Ishikawa (cell line): ENCODE results near the gene KCTD6.

Experiments used
- CEBPB ChIP-seq: IDR thresholded peaks from 2 replicates; pipeline ENCODE4 v1.6.1; 2012
- CREB1 ChIP-seq: IDR thresholded peaks from 2 replicates; pipeline ENCODE4 v1.6.1; 2012; ENCODE audit warnings: low read depth
- EGR1 ChIP-seq: IDR thresholded peaks from 2 replicates; pipeline ENCODE4 v1.6.1; 2012
- EP300 ChIP-seq: IDR thresholded peaks from 2 replicates; pipeline ENCODE4 v1.6.1; 2012; ENCODE audit warnings: borderline replicate concordance
- FOXM1 ChIP-seq: IDR thresholded peaks from 2 replicates; pipeline ENCODE4 v1.6.1; 2012; ENCODE audit warnings: low read depth, borderline replicate concordance
- NFIC ChIP-seq: IDR thresholded peaks from 2 replicates; pipeline ENCODE4 v1.6.1; 2012
- RAD21 ChIP-seq: IDR thresholded peaks from 2 replicates; pipeline ENCODE4 v1.6.1; 2012; ENCODE audit warnings: low read depth
- TAF1 ChIP-seq: IDR thresholded peaks from 2 replicates; pipeline ENCODE4 v1.6.1; 2012; ENCODE audit warnings: low read depth, mild to moderate bottlenecking
- TCF12 ChIP-seq: IDR thresholded peaks from 2 replicates; pipeline ENCODE4 v1.6.1; 2012; ENCODE audit warnings: low read depth
- TEAD4 ChIP-seq: IDR thresholded peaks from 2 replicates; pipeline ENCODE4 v1.6.1; 2012
- YY1 ChIP-seq: IDR thresholded peaks from 2 replicates; pipeline ENCODE4 v1.6.1; 2012; ENCODE audit warnings: low read depth
- ZBTB7A ChIP-seq: IDR thresholded peaks from 2 replicates; pipeline ENCODE4 v1.6.1; 2012; ENCODE audit warnings: low read depth
- TF ChIP-seq, protein P1 (sequence below): IDR thresholded peaks from 2 replicates; pipeline ENCODE4 v1.6.1; 2012
- TF ChIP-seq, protein P2 (sequence below): IDR thresholded peaks from 2 replicates; pipeline ENCODE4 v1.6.1; 2012; ENCODE audit warnings: low read depth, mild to moderate bottlenecking
- TF ChIP-seq, protein P3 (sequence below): IDR thresholded peaks from 2 replicates; pipeline ENCODE4 v1.6.1; 2012

The KCTD6 gene

GRCh38 chr3:58531555-58531954 lies 39.7 kb downstream of the KCTD6 start:
- no peak for TF ChIP-seq CEBPB
- TF ChIP-seq TAF1: no peak
- no peak for TF ChIP-seq YY1
- no peak for TF ChIP-seq RAD21
- TF ChIP-seq TEAD4: no peak
- no peak for TF ChIP-seq NFIC
- TF ChIP-seq ZBTB7A: no peak
- TF ChIP-seq, protein P1, sequence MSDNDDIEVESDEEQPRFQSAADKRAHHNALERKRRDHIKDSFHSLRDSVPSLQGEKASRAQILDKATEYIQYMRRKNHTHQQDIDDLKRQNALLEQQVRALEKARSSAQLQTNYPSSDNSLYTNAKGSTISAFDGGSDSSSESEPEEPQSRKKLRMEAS: no peak
- TF ChIP-seq FOXM1: no peak
- no peak for TF ChIP-seq EP300
- TF ChIP-seq, protein P2, sequence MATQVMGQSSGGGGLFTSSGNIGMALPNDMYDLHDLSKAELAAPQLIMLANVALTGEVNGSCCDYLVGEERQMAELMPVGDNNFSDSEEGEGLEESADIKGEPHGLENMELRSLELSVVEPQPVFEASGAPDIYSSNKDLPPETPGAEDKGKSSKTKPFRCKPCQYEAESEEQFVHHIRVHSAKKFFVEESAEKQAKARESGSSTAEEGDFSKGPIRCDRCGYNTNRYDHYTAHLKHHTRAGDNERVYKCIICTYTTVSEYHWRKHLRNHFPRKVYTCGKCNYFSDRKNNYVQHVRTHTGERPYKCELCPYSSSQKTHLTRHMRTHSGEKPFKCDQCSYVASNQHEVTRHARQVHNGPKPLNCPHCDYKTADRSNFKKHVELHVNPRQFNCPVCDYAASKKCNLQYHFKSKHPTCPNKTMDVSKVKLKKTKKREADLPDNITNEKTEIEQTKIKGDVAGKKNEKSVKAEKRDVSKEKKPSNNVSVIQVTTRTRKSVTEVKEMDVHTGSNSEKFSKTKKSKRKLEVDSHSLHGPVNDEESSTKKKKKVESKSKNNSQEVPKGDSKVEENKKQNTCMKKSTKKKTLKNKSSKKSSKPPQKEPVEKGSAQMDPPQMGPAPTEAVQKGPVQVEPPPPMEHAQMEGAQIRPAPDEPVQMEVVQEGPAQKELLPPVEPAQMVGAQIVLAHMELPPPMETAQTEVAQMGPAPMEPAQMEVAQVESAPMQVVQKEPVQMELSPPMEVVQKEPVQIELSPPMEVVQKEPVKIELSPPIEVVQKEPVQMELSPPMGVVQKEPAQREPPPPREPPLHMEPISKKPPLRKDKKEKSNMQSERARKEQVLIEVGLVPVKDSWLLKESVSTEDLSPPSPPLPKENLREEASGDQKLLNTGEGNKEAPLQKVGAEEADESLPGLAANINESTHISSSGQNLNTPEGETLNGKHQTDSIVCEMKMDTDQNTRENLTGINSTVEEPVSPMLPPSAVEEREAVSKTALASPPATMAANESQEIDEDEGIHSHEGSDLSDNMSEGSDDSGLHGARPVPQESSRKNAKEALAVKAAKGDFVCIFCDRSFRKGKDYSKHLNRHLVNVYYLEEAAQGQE: no peak
- TF ChIP-seq CREB1: no peak
- no peak for TF ChIP-seq EGR1
- no peak for TF ChIP-seq TCF12
- TF ChIP-seq, protein P3, sequence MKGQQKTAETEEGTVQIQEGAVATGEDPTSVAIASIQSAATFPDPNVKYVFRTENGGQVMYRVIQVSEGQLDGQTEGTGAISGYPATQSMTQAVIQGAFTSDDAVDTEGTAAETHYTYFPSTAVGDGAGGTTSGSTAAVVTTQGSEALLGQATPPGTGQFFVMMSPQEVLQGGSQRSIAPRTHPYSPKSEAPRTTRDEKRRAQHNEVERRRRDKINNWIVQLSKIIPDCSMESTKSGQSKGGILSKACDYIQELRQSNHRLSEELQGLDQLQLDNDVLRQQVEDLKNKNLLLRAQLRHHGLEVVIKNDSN: no peak

GRCh38 chr3:58531956-58532355 lies 40.1 kb downstream of the KCTD6 start:
- no peak for TF ChIP-seq TCF12
- TF ChIP-seq RAD21: peak; percentile 10; the same call in 1 of the 2 replicates

GRCh38 chr3:58532794-58533220 lies 40.9 kb downstream of the KCTD6 start:
- TF ChIP-seq RAD21 (peak; percentile 92), NFIC (no peak), TAF1 (no peak), FOXM1 (no peak), TCF12 (no peak; the same call in 1 of the 2 replicates), EP300 (peak; percentile 17; the same call in 1 of the 2 replicates), ZBTB7A (0 out of 2 replicates have a peak, but pooled peaks have one; percentile 31)
- TF ChIP-seq, protein P2: no peak

DNA sequence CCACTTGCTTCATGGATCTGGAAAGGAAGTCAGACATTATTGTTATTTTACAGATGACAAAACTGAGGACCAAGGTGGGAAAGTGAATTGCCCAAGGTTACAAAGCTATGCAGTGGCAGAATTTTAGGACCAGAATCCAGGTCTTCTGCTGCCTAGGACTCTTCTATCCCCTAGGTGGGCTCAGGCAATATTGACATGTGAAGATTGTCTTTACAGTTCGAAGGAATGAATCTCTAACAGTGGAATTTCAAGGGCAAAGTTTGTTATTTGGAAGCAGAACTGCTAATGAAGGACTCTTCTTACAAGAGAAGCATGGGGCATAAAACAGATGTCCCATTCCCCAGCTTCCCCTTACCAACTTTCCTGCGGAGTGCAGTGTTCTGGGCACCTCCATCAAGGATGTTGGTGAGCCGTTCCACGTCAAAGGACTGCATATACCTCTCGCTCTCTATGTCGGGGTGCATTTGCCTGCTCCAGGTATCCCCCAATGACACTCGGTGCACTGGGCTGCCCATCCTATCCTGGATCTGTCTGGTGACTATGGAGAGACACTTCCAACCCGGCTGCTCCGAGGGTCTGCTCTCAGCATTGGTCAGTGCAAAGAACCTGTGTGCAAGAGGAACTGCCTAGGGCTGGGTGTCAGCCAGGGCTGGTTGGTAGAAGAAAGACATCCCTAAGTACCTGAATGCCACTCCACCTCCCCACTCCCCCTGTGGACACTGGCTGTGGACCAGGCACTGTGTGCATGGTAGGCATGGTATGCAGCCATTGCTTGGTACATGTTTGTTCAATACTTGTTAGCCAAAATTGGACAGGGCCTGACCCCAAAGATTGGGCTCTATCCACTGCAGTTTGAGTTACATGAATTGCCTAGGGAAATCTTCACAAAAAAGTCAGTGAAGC lies 42.9 kb downstream of the KCTD6 start:
- TF ChIP-seq CREB1: no peak
- TF ChIP-seq TCF12: no peak
- no peak for TF ChIP-seq TAF1
- no peak for TF ChIP-seq EGR1

DNA sequence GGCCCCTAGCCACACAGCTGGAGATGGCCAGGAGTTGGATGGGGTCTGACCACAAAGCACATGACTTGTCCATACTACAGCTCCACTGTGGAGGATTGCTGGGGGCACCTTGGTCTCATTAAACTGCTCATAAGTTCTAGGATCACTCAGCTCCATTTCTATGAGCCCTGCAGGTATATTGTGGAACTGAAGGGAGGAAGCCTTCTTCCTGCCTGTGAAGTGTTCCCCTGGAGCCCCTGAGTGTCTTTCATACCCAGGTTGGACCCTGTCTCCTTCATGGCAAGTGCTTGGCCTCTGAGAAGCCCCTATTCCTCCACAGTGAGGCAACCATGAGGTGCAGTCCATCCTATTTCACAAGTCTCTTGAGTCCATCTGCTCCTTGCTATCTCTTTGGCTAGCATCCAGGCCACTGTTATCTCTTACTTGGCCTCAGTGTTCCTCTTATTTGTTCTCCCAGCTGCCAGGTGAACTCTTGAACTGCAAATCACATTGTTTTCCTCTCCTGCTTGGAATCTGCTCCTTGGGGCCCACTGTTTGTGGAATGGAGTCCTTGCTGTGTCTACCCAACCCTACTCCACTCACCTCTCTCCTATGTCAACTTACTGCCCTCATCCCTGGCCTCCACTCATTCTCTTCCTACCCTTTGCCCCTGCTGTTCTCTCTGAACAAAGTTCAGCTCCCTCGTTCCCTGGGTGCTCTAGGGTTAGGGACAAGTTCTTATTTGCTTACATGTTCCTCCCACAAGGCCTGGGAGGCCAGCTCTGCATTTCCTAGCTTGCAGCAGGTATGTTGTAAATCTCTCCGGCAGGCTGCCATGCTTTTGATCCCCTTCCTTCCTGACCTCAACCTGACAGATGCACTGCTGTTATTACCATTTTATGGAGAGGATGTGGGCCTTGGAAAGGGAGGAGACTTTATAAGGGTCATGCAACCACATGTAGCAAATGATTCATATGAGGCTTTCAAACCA lies 43.9 kb downstream of the KCTD6 start:
- no peak for TF ChIP-seq CREB1
- TF ChIP-seq TCF12: no peak
- TF ChIP-seq NFIC: no peak
- TF ChIP-seq, protein P2: no peak
- no peak for TF ChIP-seq YY1
- TF ChIP-seq, protein P3: no peak
- TF ChIP-seq, protein P1: no peak
- TF ChIP-seq CEBPB: no peak
- TF ChIP-seq EGR1: no peak
